HUDEP-2 (cell line): ENCODE measurements around the gene RAD50.
A peak's percentile ranks its signal among the peaks of the same experiment; 100 is the strongest.
"Not testable (repeated sequence)": the region's sequence is repeated elsewhere in the genome, so short reads cannot be mapped to it uniquely, and the experiment has no call there.

Source experiments
- DNase-seq, 76 experiments: peaks; one replicate each; lab custom pipeline; 2025; ENCODE audit not compliant: unreplicated experiment in 76 of 76; lab: John Stamatoyannopoulos, UW

RAD50 gene

GRCh38 chr5:132556153-132556762, 519 bp upstream of the RAD50 start:
- no peak for DNase-seq

- peak in 37 of 76 experiments; percentile 6 to 74 (median 28) for DNase-seq
Measured at GRCh38 chr5:132557478-132558172, 848 bp downstream of the RAD50 start.

- peak in 1 of 76 experiments; percentile 1 for DNase-seq
Measured at GRCh38 chr5:132559383-132560060, 2.7 kb downstream of the RAD50 start.

GRCh38 chr5:132561601-132562000, 4.8 kb downstream of the RAD50 start:
- DNase-seq = no peak

- not testable (repeated sequence) for DNase-seq
Measured at GRCh38 chr5:132564555-132564954, 7.8 kb downstream of the RAD50 start.

- no peak for DNase-seq
Measured at GRCh38 chr5:132566657-132567056, 9.9 kb downstream of the RAD50 start.

GRCh38 chr5:132576123-132576522, 19.3 kb downstream of the RAD50 start:
- DNase-seq = no peak

- not testable (repeated sequence) for DNase-seq
Measured at GRCh38 chr5:132584560-132584959, 27.8 kb downstream of the RAD50 start.

- no peak for DNase-seq
Measured at GRCh38 chr5:132586063-132586462, 29.3 kb downstream of the RAD50 start.

- no peak for DNase-seq
Measured at GRCh38 chr5:132589467-132589866, 32.7 kb downstream of the RAD50 start.

GRCh38 chr5:132591145-132591544, 34.4 kb downstream of the RAD50 start:
- peak in 6 of 76 experiments; percentile 1 to 26 (median 10) for DNase-seq

GRCh38 chr5:132592521-132592920, 35.7 kb downstream of the RAD50 start:
- no peak for DNase-seq

GRCh38 chr5:132594170-132594569, 37.4 kb downstream of the RAD50 start:
- no peak for DNase-seq

GRCh38 chr5:132595624-132596023, 38.8 kb downstream of the RAD50 start:
- no peak for DNase-seq

GRCh38 chr5:132601071-132601728, 44.4 kb downstream of the RAD50 start:
- no peak for DNase-seq

- peak in 3 of 76 experiments; percentile 2 to 31 (median 20) for DNase-seq
Measured at GRCh38 chr5:132607095-132607494, 50.3 kb downstream of the RAD50 start.

- DNase-seq = no peak
Measured at GRCh38 chr5:132608107-132608506, 51.3 kb downstream of the RAD50 start.

GRCh38 chr5:132611965-132612364, 55.2 kb downstream of the RAD50 start:
- no peak for DNase-seq

- DNase-seq = no peak
Measured at GRCh38 chr5:132612846-132613245, 56.1 kb downstream of the RAD50 start.

GRCh38 chr5:132621699-132622098, 64.9 kb downstream of the RAD50 start:
- DNase-seq = no peak

GRCh38 chr5:132622608-132623007, 65.8 kb downstream of the RAD50 start:
- no peak for DNase-seq
